ENCODE measurements around the gene POLR2E.
"Not testable (repeated sequence)": the region's sequence is repeated elsewhere in the genome, so short reads cannot be mapped to it uniquely, and the experiment has no call there.

The POLR2E gene

GRCh38 chr19:1129535-1129934, 34.4 kb upstream of the POLR2E start:
- DNase-seq: no peak
- H3K36me3 ChIP-seq (ENCODE audit: control insufficient read depth in 1 of 2, insufficient read depth in 2 of 2, low read length in 2 of 2): peaks cover 18 to 34% of the 10 kb centered on the region in 2 experiments
- H2BK5ac ChIP-seq (ENCODE audit: low read depth, low read length, poor library complexity): no peak overlapping the region
- H3K4ac ChIP-seq (ENCODE audit: low read depth, low read length): no peak overlapping the region
- H2AFZ ChIP-seq (ENCODE audit: insufficient read depth, low read length, poor library complexity): no peak overlapping the region
- no peaks in the 10 kb centered on the region for H3K27me3 ChIP-seq (ENCODE audit: insufficient read depth, low read length)
- no peak overlapping the region for H3K14ac ChIP-seq (ENCODE audit: low read length)
- H2BK12ac ChIP-seq (ENCODE audit: low read length): no peak overlapping the region
- H3K79me2 ChIP-seq (ENCODE audit: control insufficient read depth, insufficient read depth, low read length, poor library complexity): peaks cover 3% of the 10 kb centered on the region
- H3K4me2 ChIP-seq (ENCODE audit: low read length): no peak overlapping the region
- WGBS (ENCODE audit: extremely low coverage, insufficient coverage, insufficient read length): no CpG with 5 or more reads among the region's 18 CpGs
- H3K4me3 ChIP-seq (ENCODE audit: low read depth, low read length): no peak overlapping the region
- H3K18ac ChIP-seq (ENCODE audit: low read length): no peak overlapping the region
- no peak overlapping the region for H4K91ac ChIP-seq (ENCODE audit: low read depth, low read length)
- H3K27ac ChIP-seq (ENCODE audit: low read depth, low read length): no peak overlapping the region
- no peak overlapping the region for H2AK5ac ChIP-seq (ENCODE audit: low read length)
- H2BK120ac ChIP-seq (ENCODE audit: insufficient read depth, low read length, poor library complexity): no peak overlapping the region
- H3K9ac ChIP-seq (ENCODE audit: low read length): no peak overlapping the region
- H3K9me3 ChIP-seq (ENCODE audit: insufficient read depth, low read depth, low read length): no peaks in the 10 kb centered on the region
- peaks cover 11% of the 10 kb centered on the region for H3K79me1 ChIP-seq (ENCODE audit: low read length)
- peaks cover 16 to 21% of the 10 kb centered on the region in 2 experiments for H3K4me1 ChIP-seq (ENCODE audit: control insufficient read depth in 1 of 2, insufficient read depth in 2 of 2, low read length in 2 of 2)
- H4K12ac ChIP-seq (ENCODE audit: low read depth, low read length): no peak overlapping the region
- H3K23ac ChIP-seq (ENCODE audit: low read length): no peak overlapping the region
- H4K8ac ChIP-seq (ENCODE audit: low read depth, low read length): no peak overlapping the region

- Histone ChIP-seq H3K4me1 (ENCODE audit: control insufficient read depth in 1 of 2, insufficient read depth in 2 of 2, low read length in 2 of 2) (peaks cover 16 to 18% of the 10 kb centered on the region in 2 experiments), H3K36me3 (ENCODE audit: control insufficient read depth in 1 of 2, insufficient read depth in 2 of 2, low read length in 2 of 2) (peaks cover 22 to 38% of the 10 kb centered on the region in 2 experiments), H3K79me1 (ENCODE audit: low read length) (peaks cover 11% of the 10 kb centered on the region)
- no CpG with 5 or more reads among the region's 7 CpGs for WGBS (ENCODE audit: extremely low coverage, insufficient coverage, insufficient read length)
- H3K27ac ChIP-seq (ENCODE audit: low read depth, low read length); H3K4me3 ChIP-seq (ENCODE audit: low read depth, low read length); H2BK120ac ChIP-seq (ENCODE audit: insufficient read depth, low read length, poor library complexity); DNase-seq; H3K27me3 ChIP-seq (ENCODE audit: insufficient read depth, low read length); H4K12ac ChIP-seq (ENCODE audit: low read depth, low read length); H3K18ac ChIP-seq (ENCODE audit: low read length); H2AK5ac ChIP-seq (ENCODE audit: low read length); H2AFZ ChIP-seq (ENCODE audit: insufficient read depth, low read length, poor library complexity); H3K4me2 ChIP-seq (ENCODE audit: low read length); H3K23ac ChIP-seq (ENCODE audit: low read length); H4K91ac ChIP-seq (ENCODE audit: low read depth, low read length); H3K9ac ChIP-seq (ENCODE audit: low read length); H3K9me3 ChIP-seq (ENCODE audit: insufficient read depth, low read depth, low read length); H3K4ac ChIP-seq (ENCODE audit: low read depth, low read length); H3K79me2 ChIP-seq (ENCODE audit: control insufficient read depth, insufficient read depth, low read length, poor library complexity); H2BK12ac ChIP-seq (ENCODE audit: low read length); H2BK5ac ChIP-seq (ENCODE audit: low read depth, low read length, poor library complexity); H4K8ac ChIP-seq (ENCODE audit: low read depth, low read length); H3K14ac ChIP-seq (ENCODE audit: low read length): not testable (repeated sequence)
Measured at GRCh38 chr19:1129084-1129483, 33.9 kb upstream of the POLR2E start.

GRCh38 chr19:1128106-1128505, 32.9 kb upstream of the POLR2E start:
- Histone ChIP-seq H3K4me3 (ENCODE audit: low read depth, low read length) (no peak overlapping the region), H3K79me2 (ENCODE audit: control insufficient read depth, insufficient read depth, low read length, poor library complexity) (peaks cover 3% of the 10 kb centered on the region)

GRCh38 chr19:1126984-1127760, 32.0 kb upstream of the POLR2E start:
- Histone ChIP-seq H3K23ac (ENCODE audit: low read length) (no peak overlapping the region), H3K36me3 (ENCODE audit: control insufficient read depth in 1 of 2, insufficient read depth in 2 of 2, low read length in 2 of 2) (peaks cover 40 to 48% of the 10 kb centered on the region in 2 experiments), H3K9me3 (ENCODE audit: insufficient read depth, low read depth, low read length) (peaks cover 2% of the 10 kb centered on the region), H3K9ac (ENCODE audit: low read length) (no peak overlapping the region), H2AFZ (ENCODE audit: insufficient read depth, low read length, poor library complexity) (no peak overlapping the region), H4K91ac (ENCODE audit: low read depth, low read length) (no peak overlapping the region), H3K27ac (ENCODE audit: low read depth, low read length) (no peak overlapping the region), H3K79me1 (ENCODE audit: low read length) (peaks cover 8% of the 10 kb centered on the region), H4K8ac (ENCODE audit: low read depth, low read length) (no peak overlapping the region), H3K18ac (ENCODE audit: low read length) (no peak overlapping the region), H3K14ac (ENCODE audit: low read length) (no peak overlapping the region), H3K79me2 (ENCODE audit: control insufficient read depth, insufficient read depth, low read length, poor library complexity) (peaks cover 2% of the 10 kb centered on the region), H3K4ac (ENCODE audit: low read depth, low read length) (no peak overlapping the region), H3K4me3 (ENCODE audit: low read depth, low read length) (no peak overlapping the region), H3K4me2 (ENCODE audit: low read length) (no peak overlapping the region), H2AK5ac (ENCODE audit: low read length) (no peak overlapping the region), H3K4me1 (ENCODE audit: control insufficient read depth in 1 of 2, insufficient read depth in 2 of 2, low read length in 2 of 2) (peaks cover 7 to 11% of the 10 kb centered on the region in 2 experiments), H2BK5ac (ENCODE audit: low read depth, low read length, poor library complexity) (no peak overlapping the region), H2BK12ac (ENCODE audit: low read length) (no peak overlapping the region), H3K27me3 (ENCODE audit: insufficient read depth, low read length) (no peaks in the 10 kb centered on the region), H4K12ac (ENCODE audit: low read depth, low read length) (no peak overlapping the region), H2BK120ac (ENCODE audit: insufficient read depth, low read length, poor library complexity) (no peak overlapping the region)
- no peak for DNase-seq
- no CpG with 5 or more reads among the region's 33 CpGs for WGBS (ENCODE audit: extremely low coverage, insufficient coverage, insufficient read length)

More at GRCh38 chr19:1128106-1128505, 32.9 kb upstream of the POLR2E start:
- peaks cover 11% of the 10 kb centered on the region for H3K79me1 ChIP-seq (ENCODE audit: low read length)
- H3K9ac ChIP-seq (ENCODE audit: low read length): no peak overlapping the region
- H4K91ac ChIP-seq (ENCODE audit: low read depth, low read length): no peak overlapping the region
- peaks cover 31 to 39% of the 10 kb centered on the region in 2 experiments for H3K36me3 ChIP-seq (ENCODE audit: control insufficient read depth in 1 of 2, insufficient read depth in 2 of 2, low read length in 2 of 2)
- H2BK12ac ChIP-seq (ENCODE audit: low read length): no peak overlapping the region
- no peak overlapping the region for H2BK120ac ChIP-seq (ENCODE audit: insufficient read depth, low read length, poor library complexity)
- no peaks in the 10 kb centered on the region for H3K27me3 ChIP-seq (ENCODE audit: insufficient read depth, low read length)
- no peak overlapping the region for H4K12ac ChIP-seq (ENCODE audit: low read depth, low read length)
- H3K4ac ChIP-seq (ENCODE audit: low read depth, low read length): no peak overlapping the region
- peaks cover 2% of the 10 kb centered on the region for H3K9me3 ChIP-seq (ENCODE audit: insufficient read depth, low read depth, low read length)
- H2BK5ac ChIP-seq (ENCODE audit: low read depth, low read length, poor library complexity): no peak overlapping the region
- no peak overlapping the region for H3K18ac ChIP-seq (ENCODE audit: low read length)
- peaks cover 16% of the 10 kb centered on the region in 2 experiments for H3K4me1 ChIP-seq (ENCODE audit: control insufficient read depth in 1 of 2, insufficient read depth in 2 of 2, low read length in 2 of 2)
- no CpG with 5 or more reads among the region's 17 CpGs for WGBS (ENCODE audit: extremely low coverage, insufficient coverage, insufficient read length)
- no peak overlapping the region for H2AK5ac ChIP-seq (ENCODE audit: low read length)
- H4K8ac ChIP-seq (ENCODE audit: low read depth, low read length): no peak overlapping the region
- DNase-seq: no peak
- no peak overlapping the region for H3K4me2 ChIP-seq (ENCODE audit: low read length)
- no peak overlapping the region for H3K23ac ChIP-seq (ENCODE audit: low read length)
- no peak overlapping the region for H2AFZ ChIP-seq (ENCODE audit: insufficient read depth, low read length, poor library complexity)
- H3K14ac ChIP-seq (ENCODE audit: low read length): no peak overlapping the region
- no peak overlapping the region for H3K27ac ChIP-seq (ENCODE audit: low read depth, low read length)

All from trophoblast cell (in vitro differentiated cells and primary cell).